Measurements from ENCODE around the gene PTF1A. TPM values are rescaled to one million over a fixed set of nuclear protein-coding genes. Genes with fewer than 3 reads are reported as not detected.

PTF1A gene
- not detected for total RNA-seq

GRCh38 chr10:23191764-23192711 is at the start of gene PTF1A:
Gene PTF1A, plus strand, starts transcription at chr10:23192312. Its CDS starts 219 bp downstream, at chr10:23192531.
- no peaks in the 10 kb centered on the region for H3K9me3 Mint-ChIP-seq
- DNase-seq (ENCODE audit: low spot score) (no peak), ATAC-seq (no peak)
- H3K36me3 Mint-ChIP-seq, result no peaks in the 10 kb centered on the region
- H3K4me1 Mint-ChIP-seq (ENCODE audit: low read depth in 2 of 2), result peaks cover 0 to 3% of the 10 kb centered on the region in 2 donors
- no peak within 1 kb of the TSS for H3K27ac Mint-ChIP-seq
- no peak within 1 kb of the TSS for H3K4me3 Mint-ChIP-seq
- H3K27me3 Mint-ChIP-seq, result peaks cover 51 to 62% of the 10 kb centered on the region in 2 donors

GRCh38 chr10:23146258-23146657 is 45.9 kb upstream of the PTF1A start:
- no peak overlapping the region for H3K27ac Mint-ChIP-seq
- H3K4me3 Mint-ChIP-seq, result no peak overlapping the region
- DNase-seq (ENCODE audit: low spot score) (no peak), ATAC-seq (no peak)
- H3K9me3 Mint-ChIP-seq, result no peaks in the 10 kb centered on the region
- peaks cover 3 to 9% of the 10 kb centered on the region in 2 donors for H3K27me3 Mint-ChIP-seq
- H3K4me1 Mint-ChIP-seq (ENCODE audit: low read depth in 2 of 2), result no peaks in the 10 kb centered on the region
- no peaks in the 10 kb centered on the region for H3K36me3 Mint-ChIP-seq

- H3K27me3 Mint-ChIP-seq, result peaks cover 3 to 7% of the 10 kb centered on the region in 2 donors
- ATAC-seq, result peak in 1 of 2 donors; percentile 6
- DNase-seq (ENCODE audit: low spot score), result no peak
Measured at GRCh38 chr10:23147035-23147434, 45.1 kb upstream of the PTF1A start.

GRCh38 chr10:23148214-23148613 is 43.9 kb upstream of the PTF1A start:
- Mint-ChIP-seq H3K4me1 (ENCODE audit: low read depth in 2 of 2) (no peaks in the 10 kb centered on the region), H3K9me3 (no peaks in the 10 kb centered on the region), H3K27ac (no peak overlapping the region), H3K4me3 (no peak overlapping the region), H3K27me3 (no peaks in the 10 kb centered on the region), H3K36me3 (no peaks in the 10 kb centered on the region)
- ATAC-seq, result no peak
- DNase-seq (ENCODE audit: low spot score), result no peak

More at GRCh38 chr10:23147035-23147434, 45.1 kb upstream of the PTF1A start:
- Mint-ChIP-seq H3K36me3 (no peaks in the 10 kb centered on the region), H3K4me1 (ENCODE audit: low read depth in 2 of 2) (no peaks in the 10 kb centered on the region), H3K9me3 (no peaks in the 10 kb centered on the region), H3K27ac (no peak overlapping the region), H3K4me3 (no peak overlapping the region)

- H3K4me1 Mint-ChIP-seq (ENCODE audit: low read depth in 2 of 2), result no peaks in the 10 kb centered on the region
- no peak overlapping the region for H3K4me3 Mint-ChIP-seq
- DNase-seq (ENCODE audit: low spot score) (no peak), ATAC-seq (no peak)
- no peaks in the 10 kb centered on the region for H3K36me3 Mint-ChIP-seq
- H3K27ac Mint-ChIP-seq, result no peak overlapping the region
- H3K9me3 Mint-ChIP-seq, result no peaks in the 10 kb centered on the region
- no peaks in the 10 kb centered on the region for H3K27me3 Mint-ChIP-seq
Measured at GRCh38 chr10:23150091-23150490, 42.0 kb upstream of the PTF1A start.

GRCh38 chr10:23150610-23151009 is 41.5 kb upstream of the PTF1A start:
- no peak for DNase-seq (ENCODE audit: low spot score)
- no peak for ATAC-seq
- no peaks in the 10 kb centered on the region for H3K9me3 Mint-ChIP-seq
- no peaks in the 10 kb centered on the region for H3K4me1 Mint-ChIP-seq (ENCODE audit: low read depth in 2 of 2)
- H3K27me3 Mint-ChIP-seq, result peaks cover 0 to under 1% of the 10 kb centered on the region in 2 donors
- no peak overlapping the region for H3K27ac Mint-ChIP-seq
- H3K4me3 Mint-ChIP-seq, result no peak overlapping the region
- no peaks in the 10 kb centered on the region for H3K36me3 Mint-ChIP-seq

GRCh38 chr10:23151071-23151470 is 41.0 kb upstream of the PTF1A start:
- H3K27me3 Mint-ChIP-seq, result peaks cover 4 to 5% of the 10 kb centered on the region in 2 donors
- H3K27ac Mint-ChIP-seq, result no peak overlapping the region
- no peaks in the 10 kb centered on the region for H3K36me3 Mint-ChIP-seq
- peaks cover 0 to 2% of the 10 kb centered on the region in 2 donors for H3K4me1 Mint-ChIP-seq (ENCODE audit: low read depth in 2 of 2)
- no peaks in the 10 kb centered on the region for H3K9me3 Mint-ChIP-seq
- ATAC-seq (no peak), DNase-seq (ENCODE audit: low spot score) (no peak)
- no peak overlapping the region for H3K4me3 Mint-ChIP-seq

GRCh38 chr10:23155169-23155568 is 36.9 kb upstream of the PTF1A start:
- H3K9me3 Mint-ChIP-seq, result no peaks in the 10 kb centered on the region
- peaks cover 11% of the 10 kb centered on the region in 2 donors for H3K4me1 Mint-ChIP-seq (ENCODE audit: low read depth in 2 of 2)
- DNase-seq (ENCODE audit: low spot score) (no peak), ATAC-seq (no peak)
- no peak overlapping the region for H3K27ac Mint-ChIP-seq
- peaks cover 26 to 32% of the 10 kb centered on the region in 2 donors for H3K27me3 Mint-ChIP-seq
- H3K36me3 Mint-ChIP-seq, result no peaks in the 10 kb centered on the region
- H3K4me3 Mint-ChIP-seq, result no peak overlapping the region

- Mint-ChIP-seq H3K4me3 (no peak overlapping the region), H3K36me3 (no peaks in the 10 kb centered on the region), H3K27ac (no peak overlapping the region), H3K27me3 (peaks cover 32 to 44% of the 10 kb centered on the region in 2 donors), H3K9me3 (no peaks in the 10 kb centered on the region), H3K4me1 (ENCODE audit: low read depth in 2 of 2) (peaks cover 11% of the 10 kb centered on the region in 2 donors)
- ATAC-seq (no peak), DNase-seq (ENCODE audit: low spot score) (no peak)
Measured at GRCh38 chr10:23156447-23157150, 35.5 kb upstream of the PTF1A start.

- no peaks in the 10 kb centered on the region for H3K36me3 Mint-ChIP-seq
- H3K9me3 Mint-ChIP-seq, result no peaks in the 10 kb centered on the region
- peaks cover 32 to 44% of the 10 kb centered on the region in 2 donors for H3K27me3 Mint-ChIP-seq
- H3K4me3 Mint-ChIP-seq, result no peak overlapping the region
- ATAC-seq (no peak), DNase-seq (ENCODE audit: low spot score) (no peak)
- H3K27ac Mint-ChIP-seq, result no peak overlapping the region
- H3K4me1 Mint-ChIP-seq (ENCODE audit: low read depth in 2 of 2), result peaks cover 11% of the 10 kb centered on the region in 2 donors
Measured at GRCh38 chr10:23157239-23157681, 34.9 kb upstream of the PTF1A start.

- no peaks in the 10 kb centered on the region for H3K36me3 Mint-ChIP-seq
Measured at GRCh38 chr10:23157691-23158369, 34.3 kb upstream of the PTF1A start.

GRCh38 chr10:23158370-23158769 is 33.7 kb upstream of the PTF1A start:
- peaks cover 11% of the 10 kb centered on the region in 2 donors for H3K4me1 Mint-ChIP-seq (ENCODE audit: low read depth in 2 of 2)
- peaks cover 32 to 44% of the 10 kb centered on the region in 2 donors for H3K27me3 Mint-ChIP-seq
- H3K4me3 Mint-ChIP-seq, result no peak overlapping the region
- ATAC-seq (no peak), DNase-seq (ENCODE audit: low spot score) (no peak)
- H3K9me3 Mint-ChIP-seq, result no peaks in the 10 kb centered on the region
- no peaks in the 10 kb centered on the region for H3K36me3 Mint-ChIP-seq
- no peak overlapping the region for H3K27ac Mint-ChIP-seq

More at GRCh38 chr10:23157691-23158369, 34.3 kb upstream of the PTF1A start:
- ATAC-seq (no peak), DNase-seq (ENCODE audit: low spot score) (no peak)
- Mint-ChIP-seq H3K9me3 (no peaks in the 10 kb centered on the region), H3K27ac (no peak overlapping the region), H3K27me3 (peaks cover 32 to 44% of the 10 kb centered on the region in 2 donors), H3K4me1 (ENCODE audit: low read depth in 2 of 2) (peaks cover 11% of the 10 kb centered on the region in 2 donors), H3K4me3 (no peak overlapping the region)

GRCh38 chr10:23171232-23171876 is 20.8 kb upstream of the PTF1A start:
- DNase-seq (ENCODE audit: low spot score) (no peak), ATAC-seq (no peak)
- no peaks in the 10 kb centered on the region for H3K4me1 Mint-ChIP-seq (ENCODE audit: low read depth in 2 of 2)
- no peaks in the 10 kb centered on the region for H3K36me3 Mint-ChIP-seq
- H3K27ac Mint-ChIP-seq, result no peak overlapping the region
- peaks cover 41 to 65% of the 10 kb centered on the region in 2 donors for H3K27me3 Mint-ChIP-seq
- no peaks in the 10 kb centered on the region for H3K9me3 Mint-ChIP-seq
- no peak overlapping the region for H3K4me3 Mint-ChIP-seq

All from natural killer cell treated with Interleukin-12 subunit alpha and Interleukin-12 subunit beta and Interleukin-15 and Interleukin-18, amount 100 ng/mL, for 72 hours (primary cell).